HFFc6 (cell line): ENCODE measurements around the gene BCAS3. TPM values are rescaled to one million over a fixed set of nuclear protein-coding genes. Genes with fewer than 3 reads are reported as not detected.
A peak's percentile ranks its signal among the peaks of the same experiment; 100 is the strongest.

Experiments used
- DNase-seq: peaks from one replicate; pipeline ENCODE4 v3.0.0-alpha.2; 2018
- H3K27ac Mint-ChIP-seq: 2 replicates; pipeline ENCODE4 v1.8.0; 2020; ENCODE audit warnings: mild to moderate bottlenecking, mixed read lengths
- H3K27me3 Mint-ChIP-seq: 2 replicates; pipeline ENCODE4 v1.8.0; 2021; ENCODE audit warnings: mild to moderate bottlenecking, moderate library complexity, mixed read lengths; ENCODE audit not compliant: insufficient read depth
- H3K36me3 Mint-ChIP-seq: 2 replicates; pipeline ENCODE4 v1.8.0; 2021; ENCODE audit warnings: low read depth, mixed read lengths
- H3K4me1 Mint-ChIP-seq: 2 replicates; pipeline ENCODE4 v1.8.0; 2020; ENCODE audit warnings: low read depth, mixed read lengths
- H3K4me3 Mint-ChIP-seq: 2 replicates; pipeline ENCODE4 v1.8.0; 2020; ENCODE audit warnings: mild to moderate bottlenecking, moderate library complexity, mixed read lengths
- H3K9me3 Mint-ChIP-seq: 2 replicates; pipeline ENCODE4 v1.8.0; 2020; ENCODE audit warnings: mild to moderate bottlenecking, mixed read lengths
- total RNA-seq, 6 experiments: library from RNA; stranded (reverse); fragmentation: NEBNext Ultra II Directional; extraction: Animal tissue kit (Norgen Biotek cat#: 25700); gene quantifications; 2 replicates in 1 of 6; 3 replicates in 5 of 6; pipeline ENCODE4 v1.2.3, GENCODE V29; 2021
- TF ChIP-seq, protein P1 (sequence below): fragments of 200-600 bp; sonication (generic); IDR thresholded peaks from 2 replicates; pipeline ENCODE4 v1.5.0; 2021; ENCODE audit warnings: antibody characterized with exemption, mild to moderate bottlenecking

The BCAS3 gene
- total RNA-seq, 6 experiments from 2014 or later: 9.8 to 13.8 (median 12.0) TPM

DNA sequence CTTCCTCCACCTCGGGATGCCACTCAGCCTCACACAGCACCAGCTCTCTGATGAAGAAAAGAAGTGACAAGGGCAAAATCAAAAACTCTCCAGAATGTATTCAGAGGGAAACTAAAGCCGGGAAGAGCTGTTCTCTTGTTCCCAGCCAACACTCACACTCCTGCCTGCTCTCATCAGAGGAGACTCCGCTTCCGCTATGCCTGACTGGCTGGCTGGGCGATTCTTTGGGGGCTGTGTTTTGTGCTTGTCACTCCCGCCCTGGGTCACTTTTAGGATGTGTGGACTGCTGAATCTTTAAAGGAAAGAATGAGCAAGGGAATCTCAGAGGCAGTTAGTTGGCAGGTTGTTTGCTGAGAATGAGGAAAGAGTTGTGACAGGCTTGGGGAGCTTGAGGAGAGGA is 667.4 kb downstream of the BCAS3 start:
- TF ChIP-seq, protein P1, sequence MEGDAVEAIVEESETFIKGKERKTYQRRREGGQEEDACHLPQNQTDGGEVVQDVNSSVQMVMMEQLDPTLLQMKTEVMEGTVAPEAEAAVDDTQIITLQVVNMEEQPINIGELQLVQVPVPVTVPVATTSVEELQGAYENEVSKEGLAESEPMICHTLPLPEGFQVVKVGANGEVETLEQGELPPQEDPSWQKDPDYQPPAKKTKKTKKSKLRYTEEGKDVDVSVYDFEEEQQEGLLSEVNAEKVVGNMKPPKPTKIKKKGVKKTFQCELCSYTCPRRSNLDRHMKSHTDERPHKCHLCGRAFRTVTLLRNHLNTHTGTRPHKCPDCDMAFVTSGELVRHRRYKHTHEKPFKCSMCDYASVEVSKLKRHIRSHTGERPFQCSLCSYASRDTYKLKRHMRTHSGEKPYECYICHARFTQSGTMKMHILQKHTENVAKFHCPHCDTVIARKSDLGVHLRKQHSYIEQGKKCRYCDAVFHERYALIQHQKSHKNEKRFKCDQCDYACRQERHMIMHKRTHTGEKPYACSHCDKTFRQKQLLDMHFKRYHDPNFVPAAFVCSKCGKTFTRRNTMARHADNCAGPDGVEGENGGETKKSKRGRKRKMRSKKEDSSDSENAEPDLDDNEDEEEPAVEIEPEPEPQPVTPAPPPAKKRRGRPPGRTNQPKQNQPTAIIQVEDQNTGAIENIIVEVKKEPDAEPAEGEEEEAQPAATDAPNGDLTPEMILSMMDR: no peak
- no peak for DNase-seq
- H3K4me3 Mint-ChIP-seq: no peak overlapping the region
- H3K27ac Mint-ChIP-seq: no peak overlapping the region
- H3K27me3 Mint-ChIP-seq: no peaks in the 10 kb centered on the region
- H3K36me3 Mint-ChIP-seq: peaks cover 5% of the 10 kb centered on the region
- no peaks in the 10 kb centered on the region for H3K9me3 Mint-ChIP-seq
- no peaks in the 10 kb centered on the region for H3K4me1 Mint-ChIP-seq

DNA sequence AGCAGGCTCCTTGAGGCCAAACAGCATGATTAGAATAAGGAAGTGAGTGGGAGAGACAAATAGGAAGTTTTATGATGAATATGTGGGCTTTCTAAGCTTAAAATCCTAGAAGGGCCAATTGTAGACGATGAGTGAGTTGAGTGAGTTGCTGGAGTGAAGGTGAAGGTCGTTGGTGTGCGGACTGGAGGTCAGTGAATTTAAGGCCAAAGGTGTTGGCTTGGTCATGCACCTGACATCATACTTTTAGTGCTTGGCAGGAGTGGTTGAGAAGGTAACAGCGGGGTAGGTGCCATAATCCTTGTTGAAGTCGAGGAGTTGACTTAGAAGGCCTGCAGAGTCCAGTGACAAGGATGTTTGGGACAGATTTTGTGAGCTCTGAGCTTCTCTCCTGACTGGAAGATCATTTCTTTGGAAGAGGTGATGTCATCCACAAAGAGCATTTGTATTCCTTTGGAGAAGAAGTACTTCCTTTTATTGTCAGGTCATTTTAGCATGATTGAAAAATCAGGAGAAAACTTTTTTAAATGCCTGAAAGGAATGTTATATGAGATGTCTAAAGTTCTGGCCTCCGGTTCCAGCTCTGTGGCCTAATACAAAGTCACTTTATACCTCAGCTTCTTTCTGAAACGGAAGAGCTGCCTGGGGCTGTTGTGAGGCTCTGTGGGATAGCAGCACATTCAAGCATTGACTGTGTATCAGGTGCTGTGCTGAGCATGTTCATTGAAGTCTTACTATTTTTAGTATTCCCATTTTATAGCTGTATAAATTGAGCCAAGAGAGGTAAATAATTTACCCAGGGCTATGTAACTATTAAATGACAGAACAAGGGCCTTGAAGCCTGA is 668.4 kb downstream of the BCAS3 start:
- no peaks in the 10 kb centered on the region for H3K4me1 Mint-ChIP-seq
- peaks cover 5% of the 10 kb centered on the region for H3K36me3 Mint-ChIP-seq
- no peak overlapping the region for H3K4me3 Mint-ChIP-seq
- H3K27ac Mint-ChIP-seq: no peak overlapping the region
- no peaks in the 10 kb centered on the region for H3K27me3 Mint-ChIP-seq
- TF ChIP-seq, protein P1: no peak
- no peak for DNase-seq
- no peaks in the 10 kb centered on the region for H3K9me3 Mint-ChIP-seq

DNA sequence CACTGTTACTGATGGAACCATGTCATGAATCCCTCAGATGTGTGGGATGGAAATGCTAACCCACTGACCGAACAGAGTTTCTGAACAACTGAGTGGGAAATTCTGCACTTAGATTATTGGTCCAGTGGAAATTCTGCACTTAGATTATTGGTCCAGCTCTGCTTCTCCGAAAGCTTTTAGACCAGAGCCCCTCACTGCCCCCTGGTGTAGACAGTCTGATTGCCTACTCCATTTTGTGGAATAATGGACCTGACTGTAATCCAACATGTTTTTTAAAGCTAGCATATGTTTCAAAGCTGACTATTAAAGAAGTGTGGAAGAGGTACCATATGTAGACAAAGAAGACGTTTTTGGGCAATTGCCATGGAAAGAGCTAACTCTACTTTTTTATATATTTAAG is 671.7 kb downstream of the BCAS3 start:
- peaks cover 5% of the 10 kb centered on the region for H3K36me3 Mint-ChIP-seq
- H3K9me3 Mint-ChIP-seq: no peaks in the 10 kb centered on the region
- DNase-seq: no peak
- no peak overlapping the region for H3K27ac Mint-ChIP-seq
- H3K27me3 Mint-ChIP-seq: no peaks in the 10 kb centered on the region; the same call in 1 of the 2 replicates
- H3K4me3 Mint-ChIP-seq: no peak overlapping the region
- TF ChIP-seq, protein P1: peak; percentile 62
- H3K4me1 Mint-ChIP-seq: peaks cover 18% of the 10 kb centered on the region

DNA sequence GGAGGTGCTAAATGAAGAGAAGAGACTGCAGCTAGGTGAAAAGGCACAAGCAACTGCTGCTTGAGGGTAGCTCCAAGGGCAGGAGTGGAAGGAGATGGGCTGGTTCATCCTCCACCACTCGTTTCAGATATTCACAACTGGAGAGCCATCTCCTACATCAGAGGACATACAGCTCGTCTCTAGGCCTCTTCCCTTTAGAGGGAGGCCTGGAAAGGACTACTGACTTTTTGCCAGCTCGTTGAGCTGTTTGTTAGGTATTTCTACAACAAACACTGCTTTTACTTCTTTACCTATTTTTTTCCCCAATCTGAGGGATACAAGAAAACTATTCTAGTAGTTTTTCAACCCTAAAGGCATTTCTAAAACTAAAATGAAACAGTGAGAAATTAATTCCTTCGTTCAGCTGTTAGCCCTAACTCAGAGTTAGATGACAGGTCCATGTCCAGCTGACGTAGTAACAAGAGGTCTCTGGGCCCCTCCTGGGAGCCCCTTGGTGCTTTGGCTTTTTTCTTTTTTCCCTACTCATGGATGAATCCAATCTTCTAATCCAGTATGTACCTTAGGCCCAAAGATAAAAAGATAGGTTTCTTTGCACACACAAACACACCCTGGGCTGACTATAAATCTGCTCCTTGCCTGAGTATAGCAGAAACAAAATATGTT is 674.2 kb downstream of the BCAS3 start:
- Mint-ChIP-seq H3K27me3 (no peaks in the 10 kb centered on the region; the same call in 1 of the 2 replicates), H3K4me1 (peaks cover 28% of the 10 kb centered on the region), H3K4me3 (no peak overlapping the region), H3K9me3 (no peaks in the 10 kb centered on the region), H3K36me3 (peaks cover 5% of the 10 kb centered on the region), H3K27ac (peak overlapping the region; percentile 46; the same call in 1 of the 2 replicates)
- no peak for DNase-seq
- TF ChIP-seq, protein P1: no peak

DNA sequence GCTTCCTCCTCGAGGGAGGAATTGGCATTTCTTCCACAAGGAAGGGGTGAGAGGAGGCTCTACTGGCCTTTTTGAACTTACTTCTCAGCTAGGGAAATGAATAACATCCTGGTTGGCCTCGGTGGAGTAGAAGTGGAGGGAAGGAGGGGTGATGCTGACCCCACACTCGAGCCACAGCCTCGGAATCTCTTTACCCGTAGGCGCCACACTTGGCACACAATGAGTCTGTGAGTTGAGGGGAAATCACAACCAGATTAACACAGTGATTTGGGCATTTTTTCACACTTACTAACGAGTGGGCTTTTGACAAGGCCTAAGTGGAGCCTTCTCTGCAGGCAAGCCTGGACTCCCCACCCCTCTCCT is 674.7 kb downstream of the BCAS3 start:
- Mint-ChIP-seq H3K27ac (peak overlapping the region; percentile 46; the same call in 1 of the 2 replicates), H3K9me3 (no peaks in the 10 kb centered on the region), H3K4me3 (no peak overlapping the region), H3K36me3 (peaks cover 5% of the 10 kb centered on the region), H3K27me3 (no peaks in the 10 kb centered on the region; the same call in 1 of the 2 replicates), H3K4me1 (peaks cover 29% of the 10 kb centered on the region)
- TF ChIP-seq, protein P1: no peak
- no peak for DNase-seq
